HG02571 (cell line): Measurements from ENCODE around the gene GALNT15.
A peak's percentile ranks its signal among the peaks of the same experiment; 100 is the strongest.

Experiments used
- ATAC-seq: cut with Tn5 transposase; IDR thresholded peaks from one replicate; pipeline ENCODE4 v1.9.1; 2021; ENCODE audit warnings: mild to moderate bottlenecking, moderate library complexity; ENCODE audit not compliant: unreplicated experiment

The GALNT15 gene, protein sequence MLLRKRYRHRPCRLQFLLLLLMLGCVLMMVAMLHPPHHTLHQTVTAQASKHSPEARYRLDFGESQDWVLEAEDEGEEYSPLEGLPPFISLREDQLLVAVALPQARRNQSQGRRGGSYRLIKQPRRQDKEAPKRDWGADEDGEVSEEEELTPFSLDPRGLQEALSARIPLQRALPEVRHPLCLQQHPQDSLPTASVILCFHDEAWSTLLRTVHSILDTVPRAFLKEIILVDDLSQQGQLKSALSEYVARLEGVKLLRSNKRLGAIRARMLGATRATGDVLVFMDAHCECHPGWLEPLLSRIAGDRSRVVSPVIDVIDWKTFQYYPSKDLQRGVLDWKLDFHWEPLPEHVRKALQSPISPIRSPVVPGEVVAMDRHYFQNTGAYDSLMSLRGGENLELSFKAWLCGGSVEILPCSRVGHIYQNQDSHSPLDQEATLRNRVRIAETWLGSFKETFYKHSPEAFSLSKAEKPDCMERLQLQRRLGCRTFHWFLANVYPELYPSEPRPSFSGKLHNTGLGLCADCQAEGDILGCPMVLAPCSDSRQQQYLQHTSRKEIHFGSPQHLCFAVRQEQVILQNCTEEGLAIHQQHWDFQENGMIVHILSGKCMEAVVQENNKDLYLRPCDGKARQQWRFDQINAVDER

DNA sequence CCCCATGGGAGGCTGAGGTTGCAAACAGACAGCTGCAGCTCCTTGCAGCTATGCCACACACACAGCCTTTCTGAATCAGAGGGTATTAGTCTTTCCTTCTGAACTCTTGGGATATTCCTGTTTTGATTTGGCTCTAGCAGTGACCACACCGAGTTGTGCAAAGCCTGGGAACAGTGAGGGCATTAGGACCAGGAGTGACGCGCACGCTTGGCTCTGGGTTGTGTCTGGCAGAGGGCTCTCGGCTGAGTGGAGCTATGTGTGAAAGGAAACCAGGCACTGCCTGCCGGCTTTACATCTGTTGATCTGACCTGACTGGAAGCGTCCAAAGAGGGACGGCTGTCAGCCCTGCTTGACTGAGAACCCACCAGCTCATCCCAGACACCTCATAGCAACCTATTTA, at the start of gene GALNT15:
TSS of gene GALNT15 (plus strand) at position 292 of the 400 bp plus-strand sequence. CDS start 472 bp downstream, outside the sequence.
- ATAC-seq = no peak

DNA sequence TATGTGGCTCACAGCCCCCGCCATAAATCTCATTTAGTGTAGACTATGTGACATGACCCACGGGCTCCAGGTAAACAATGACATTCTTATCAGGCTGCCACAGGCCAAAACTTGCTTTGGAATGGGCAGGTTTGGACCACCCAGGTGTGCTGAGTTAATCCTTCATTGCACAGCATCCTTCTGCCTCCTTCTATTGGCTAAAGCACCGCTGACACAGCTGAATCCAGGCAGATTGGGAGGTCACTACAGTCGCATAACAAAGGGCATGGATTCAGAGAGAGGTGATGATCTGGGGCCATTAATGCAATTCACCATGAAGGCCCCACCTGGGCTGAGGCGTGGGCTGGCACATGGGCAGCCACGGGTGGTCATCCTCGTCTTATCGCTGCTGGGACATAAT, 47.8 kb upstream of the GALNT15 start:
- ATAC-seq = no peak

DNA sequence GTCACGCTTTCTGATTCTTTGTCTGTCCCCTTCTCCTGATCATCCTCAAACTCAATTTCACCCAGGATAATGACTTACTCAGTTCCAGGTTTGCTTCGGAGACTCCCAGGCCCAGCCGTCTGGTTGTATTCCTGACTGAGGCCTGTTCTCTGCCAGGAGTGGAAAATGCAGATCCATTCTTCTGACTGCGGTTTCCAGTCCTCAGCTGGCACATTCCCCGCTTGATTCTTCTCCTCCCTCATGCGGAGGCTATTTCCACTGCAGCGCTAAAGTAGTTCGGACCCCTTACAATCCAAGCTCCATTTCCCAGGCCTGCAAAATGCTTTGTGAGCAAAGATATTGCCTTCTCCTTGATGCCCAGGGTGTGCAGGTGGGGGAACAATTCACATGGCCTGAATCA, 47.2 kb upstream of the GALNT15 start:
- ATAC-seq = no peak

DNA sequence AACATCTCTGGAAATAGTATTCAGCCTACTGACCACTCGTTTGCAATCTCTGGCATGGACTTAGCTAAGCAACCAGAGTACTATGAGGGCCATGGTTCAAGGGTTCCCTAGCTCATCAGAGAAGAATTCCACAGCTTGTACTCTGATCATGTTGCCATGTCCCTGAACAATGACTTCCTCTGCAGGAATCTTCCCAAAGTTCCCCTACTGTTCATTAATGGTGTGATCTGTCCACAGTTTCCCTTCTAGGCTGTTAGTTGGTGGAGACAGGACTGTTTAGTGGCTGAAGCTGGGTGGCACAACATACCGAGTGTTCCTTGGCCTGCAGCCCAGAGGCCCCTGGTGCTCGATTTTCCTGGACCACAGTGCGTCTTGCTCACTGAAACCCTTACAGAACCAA, 44.4 kb upstream of the GALNT15 start:
- ATAC-seq = no peak

DNA sequence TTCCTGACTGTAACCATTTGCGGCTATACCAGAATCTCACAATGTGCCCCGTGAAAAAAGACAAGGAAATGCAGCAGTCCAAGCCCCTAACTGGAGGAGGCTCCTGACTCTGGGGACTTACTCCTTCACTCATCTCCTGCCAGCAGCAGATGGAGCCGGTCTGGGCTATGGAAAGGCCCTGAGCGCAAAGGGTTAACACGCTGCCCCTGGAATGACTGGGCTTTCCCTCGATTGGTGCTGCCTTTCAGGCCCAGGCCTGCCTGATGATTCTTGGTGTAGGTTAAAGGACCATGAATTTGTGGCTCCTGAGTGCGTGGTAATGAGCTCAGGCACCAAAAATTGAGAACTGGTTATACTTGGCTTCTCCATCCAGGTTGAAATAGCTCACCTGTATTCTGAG, 42.3 kb upstream of the GALNT15 start:
- no peak for ATAC-seq

DNA sequence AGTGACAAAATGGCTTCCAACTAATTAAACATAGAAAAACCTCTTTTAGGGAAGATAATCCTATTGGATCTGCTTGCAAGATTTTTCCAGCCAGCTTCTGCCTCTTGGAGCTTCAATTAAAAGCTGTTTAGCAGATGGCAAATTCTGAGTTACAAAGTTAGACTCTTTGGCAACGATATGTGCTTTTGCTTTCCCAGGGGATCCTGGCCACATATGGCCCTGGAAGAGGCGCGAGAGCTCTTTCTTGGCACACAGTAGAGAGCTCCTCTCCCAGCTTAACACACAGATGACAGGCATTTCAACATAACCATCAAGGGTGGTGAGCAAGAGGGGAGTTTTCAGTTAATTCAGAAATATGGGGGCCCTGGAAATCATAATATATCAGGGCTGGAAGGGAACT, 41.6 kb upstream of the GALNT15 start:
- no peak for ATAC-seq

DNA sequence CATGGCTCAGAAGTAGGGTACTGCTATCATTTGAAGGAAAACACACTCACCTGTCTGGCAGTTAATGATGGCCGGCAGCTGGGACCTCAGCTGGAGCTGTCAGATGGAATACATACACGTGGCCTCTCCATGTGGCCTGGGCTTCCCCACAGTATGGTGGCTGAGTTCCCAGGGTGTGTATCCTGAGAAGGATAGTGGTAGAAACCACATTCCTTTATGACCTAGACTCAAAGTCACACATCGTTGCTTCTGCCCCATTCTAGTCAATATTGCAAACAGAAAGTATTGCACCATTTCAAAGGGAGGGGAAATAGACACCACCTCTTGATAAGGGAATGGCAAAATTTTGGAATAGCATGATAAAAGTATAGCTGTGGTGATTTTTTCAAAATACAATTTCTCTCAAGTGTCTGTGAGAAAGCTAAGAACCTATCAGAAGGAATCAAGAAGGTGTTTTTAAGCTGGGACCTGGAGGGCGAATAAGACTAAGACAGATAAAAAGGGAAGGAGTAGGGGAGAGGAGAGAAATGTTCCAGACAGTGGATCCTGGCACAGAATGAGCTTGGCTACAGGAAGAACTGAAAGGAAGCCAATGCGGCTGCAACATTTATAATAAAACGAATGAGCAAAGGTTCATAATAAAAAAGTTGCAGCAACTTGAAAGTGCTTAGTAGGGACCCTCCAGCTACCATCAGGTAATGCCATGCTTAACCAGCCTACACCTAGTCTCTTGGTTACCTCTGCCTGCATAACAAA, 40.1 kb upstream of the GALNT15 start:
- no peak for ATAC-seq

DNA sequence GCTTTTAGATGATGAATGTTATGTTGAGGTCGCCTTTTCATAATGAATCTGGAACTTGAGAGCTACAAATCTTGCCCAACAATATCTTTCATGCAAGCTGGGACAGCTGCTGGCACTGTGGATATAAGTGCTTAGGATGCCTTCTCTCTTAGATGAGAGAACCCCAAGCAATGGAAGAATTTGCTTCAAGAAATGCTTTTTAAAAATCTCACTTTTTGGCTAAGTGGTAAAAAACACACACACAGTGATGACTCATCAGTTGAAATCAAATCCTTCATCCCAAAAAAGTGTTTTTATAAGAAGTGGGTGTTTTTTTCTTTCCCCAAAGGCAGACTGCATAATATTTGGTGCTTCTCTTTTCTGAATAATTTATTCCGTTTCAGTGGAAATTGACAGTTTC, 38.4 kb upstream of the GALNT15 start:
- ATAC-seq = no peak

DNA sequence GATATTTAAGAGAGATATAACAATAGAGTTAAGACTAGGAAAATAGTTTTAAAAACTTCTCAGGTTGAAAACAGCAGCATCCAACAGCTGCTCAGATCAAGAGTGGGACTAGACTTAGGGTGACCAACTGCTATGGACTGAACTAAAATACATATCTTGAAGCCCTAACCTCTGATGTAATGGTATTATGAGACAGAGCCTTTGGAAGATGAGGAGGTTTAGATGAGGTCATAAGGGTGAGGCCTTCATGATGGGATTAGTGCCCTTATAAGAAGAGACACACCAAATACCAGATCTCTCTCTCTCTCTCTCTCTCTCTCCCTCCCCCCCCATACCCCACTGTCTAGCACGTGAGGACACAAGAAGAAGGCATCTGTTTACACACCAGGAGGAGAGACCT, 37.4 kb upstream of the GALNT15 start:
- no peak for ATAC-seq

DNA sequence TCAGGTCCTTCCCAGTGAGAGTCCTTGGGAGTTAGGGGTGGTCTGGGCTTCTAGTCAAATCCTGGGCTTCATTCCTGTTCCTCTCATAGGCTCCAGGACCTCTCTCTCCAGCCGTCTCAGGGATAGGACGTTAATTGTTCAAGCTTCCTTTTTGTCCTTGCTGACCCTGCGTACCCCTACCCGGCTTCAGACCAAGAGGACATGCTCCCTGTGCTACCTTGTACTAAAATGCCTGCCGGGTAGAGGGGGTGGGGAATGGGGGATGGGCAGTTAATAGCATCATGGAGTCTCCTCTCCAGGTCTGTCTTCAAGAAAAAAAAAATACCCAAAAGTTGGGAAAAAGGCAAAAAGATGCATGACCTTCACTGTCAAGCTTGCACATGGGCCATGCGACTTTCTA, 36.5 kb upstream of the GALNT15 start:
- ATAC-seq = no peak

DNA sequence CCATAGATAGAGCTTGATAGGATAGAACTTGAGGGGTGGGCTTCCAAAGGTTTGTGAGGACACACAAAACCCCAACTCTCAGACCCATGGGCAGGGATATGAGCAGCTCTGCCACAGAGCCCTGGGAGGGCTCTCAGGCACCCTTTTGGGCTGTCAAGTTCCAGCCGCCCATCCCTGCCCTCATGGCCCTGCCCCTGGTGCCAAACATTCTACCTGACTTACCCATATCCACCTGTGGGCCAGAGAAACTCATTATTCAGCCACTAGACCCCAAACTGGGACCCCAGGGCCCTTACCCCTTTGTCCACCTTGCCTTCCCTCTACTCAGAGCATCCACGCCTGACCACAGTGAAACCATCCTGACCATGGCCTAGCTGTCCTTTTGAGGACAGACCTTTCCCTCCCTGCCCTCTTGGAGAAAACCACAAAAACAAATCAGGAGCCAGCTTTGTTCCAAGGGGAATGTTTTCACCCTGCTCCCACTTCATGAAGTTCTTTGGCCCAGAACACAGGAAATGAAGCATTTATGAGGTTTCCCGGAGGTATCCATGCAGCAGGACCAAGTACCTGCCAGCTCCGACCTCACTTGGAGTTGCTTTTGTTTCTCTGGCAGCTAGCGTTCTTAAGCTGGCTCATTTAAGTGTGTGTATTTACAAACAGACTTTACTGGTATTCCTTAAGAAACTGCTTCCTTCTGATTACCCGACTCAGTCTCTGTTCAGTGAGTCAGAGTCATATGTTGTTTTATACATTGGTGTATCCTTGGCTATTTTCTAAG, 34.2 kb upstream of the GALNT15 start:
- no peak for ATAC-seq

DNA sequence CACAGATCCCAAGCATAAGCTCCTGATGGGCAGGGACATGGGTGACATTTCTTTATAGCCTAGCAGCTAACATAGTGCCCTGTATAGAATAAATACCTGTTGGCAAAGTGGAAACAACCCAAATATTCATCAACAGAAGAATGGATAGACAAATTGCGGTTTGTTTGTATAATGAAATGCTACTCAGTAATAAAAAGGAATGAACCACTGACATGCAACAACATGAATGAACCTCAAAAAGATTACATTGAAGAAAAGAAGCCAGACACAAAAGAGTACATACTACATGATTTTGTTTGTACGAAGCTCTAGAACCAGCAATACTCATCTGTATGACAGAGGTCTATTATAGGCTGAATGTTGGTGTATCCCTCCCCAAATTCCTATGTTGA, 33.6 kb upstream of the GALNT15 start:
- ATAC-seq = no peak

DNA sequence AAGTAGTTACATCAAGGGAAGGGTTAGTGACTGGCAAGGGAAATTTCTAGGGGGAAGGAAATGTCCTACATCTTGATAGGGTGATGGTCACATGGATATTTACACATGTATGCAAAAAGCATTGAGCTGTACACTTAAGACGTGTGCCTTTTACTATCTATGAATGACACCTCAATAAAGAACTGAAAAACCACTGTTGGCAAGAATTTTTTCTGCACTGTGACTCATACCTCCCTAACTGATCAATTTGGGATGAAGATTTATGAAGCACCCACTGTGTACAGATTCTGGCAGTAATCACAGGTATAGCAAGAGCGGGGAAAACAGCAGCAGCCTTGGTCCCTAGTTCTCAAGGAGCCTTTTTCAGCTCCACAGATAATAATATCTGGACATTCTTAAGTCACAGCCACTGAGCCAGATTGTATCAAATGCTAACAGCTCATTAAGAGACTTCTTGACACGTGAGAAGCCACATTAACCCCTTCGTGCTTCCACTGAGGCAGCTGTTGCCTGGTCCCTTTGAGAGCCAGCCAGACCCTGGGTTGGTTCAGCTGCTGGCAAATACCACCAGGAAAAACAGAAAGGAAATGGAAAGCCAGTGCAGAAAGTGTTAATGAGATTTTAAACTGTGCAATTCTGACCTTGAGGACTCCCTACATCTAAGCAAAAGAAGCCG, 32.0 kb upstream of the GALNT15 start:
- no peak for ATAC-seq

DNA sequence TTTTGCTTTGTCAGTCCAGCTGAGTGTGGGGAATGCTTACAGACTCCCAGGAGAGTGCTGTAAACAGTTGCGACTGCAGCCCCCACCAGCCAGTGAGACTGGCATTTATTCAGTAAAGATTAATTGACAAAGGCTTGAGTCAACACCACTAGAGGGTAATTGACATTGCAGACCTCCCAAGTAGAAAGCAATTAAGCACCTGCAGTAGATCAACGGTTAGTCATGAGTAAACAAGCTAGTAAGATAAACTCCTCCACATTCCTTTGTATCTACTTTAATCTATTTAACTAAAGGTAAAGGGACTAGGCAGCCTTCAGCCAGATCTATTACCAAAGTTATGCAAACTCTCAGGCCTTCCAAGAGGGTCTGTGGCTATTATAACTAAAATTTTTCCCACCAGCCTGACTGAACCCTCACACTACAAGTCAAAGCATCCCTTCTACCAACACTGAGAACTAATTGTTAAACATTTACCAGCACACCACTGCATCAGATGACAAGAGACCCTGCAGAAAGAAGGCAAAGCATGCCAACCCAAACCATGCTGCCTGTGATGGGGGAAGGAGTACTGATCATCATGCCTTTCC, 30.5 kb upstream of the GALNT15 start:
- ATAC-seq = no peak

DNA sequence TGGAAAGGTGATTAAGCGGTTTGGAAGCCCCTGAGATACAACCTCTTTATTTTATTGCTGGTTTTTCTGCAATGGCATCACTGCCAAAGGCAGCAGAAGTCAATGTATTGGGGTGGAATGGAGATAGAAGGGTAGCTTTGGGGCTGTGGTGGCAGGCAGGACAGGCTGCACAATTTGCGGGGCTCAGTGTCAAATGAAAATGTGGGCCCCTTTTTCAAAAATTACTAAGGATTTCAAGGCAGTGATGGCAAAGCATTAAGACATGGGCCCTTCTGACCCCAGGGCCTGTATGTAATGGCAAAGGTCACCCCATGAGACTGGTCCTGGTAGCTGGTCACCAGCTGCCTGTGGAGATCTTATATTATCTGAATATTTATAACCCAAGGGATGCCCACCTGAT, 29.3 kb upstream of the GALNT15 start:
- no peak for ATAC-seq

DNA sequence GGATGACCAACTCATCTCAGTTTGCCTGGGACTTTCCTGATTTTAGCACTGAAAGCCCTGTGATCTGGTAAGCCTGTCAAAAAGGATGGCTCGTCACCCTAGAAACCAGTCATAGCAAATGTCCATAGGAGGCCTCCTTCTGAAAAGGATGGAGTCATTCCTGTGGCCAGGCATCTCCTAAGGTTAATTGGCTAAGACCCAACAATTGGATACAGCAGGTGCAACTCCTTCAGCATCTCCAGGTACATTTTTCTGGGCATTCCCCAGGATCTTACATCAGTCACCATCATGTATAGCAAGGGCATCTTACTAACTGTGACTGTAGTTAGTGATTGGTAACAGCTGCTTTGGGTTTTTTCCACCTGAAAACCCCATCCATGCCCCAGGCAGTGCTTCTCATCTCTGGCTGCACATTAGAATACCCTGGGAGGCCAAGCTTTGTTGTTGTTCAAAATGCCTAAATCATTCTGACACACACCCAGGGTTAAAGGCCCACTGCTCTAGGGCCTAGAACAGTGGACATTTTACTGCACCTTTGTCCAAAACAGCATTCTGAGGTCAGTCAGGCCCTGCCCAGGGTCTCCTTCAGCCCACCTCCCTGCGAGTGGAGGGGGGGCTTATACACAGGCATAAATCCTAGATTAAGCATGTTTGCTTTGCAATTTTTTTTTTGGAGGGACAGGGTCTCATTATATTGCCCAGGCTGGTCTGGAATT, 28.3 kb upstream of the GALNT15 start:
- peak; percentile 73 for ATAC-seq

DNA sequence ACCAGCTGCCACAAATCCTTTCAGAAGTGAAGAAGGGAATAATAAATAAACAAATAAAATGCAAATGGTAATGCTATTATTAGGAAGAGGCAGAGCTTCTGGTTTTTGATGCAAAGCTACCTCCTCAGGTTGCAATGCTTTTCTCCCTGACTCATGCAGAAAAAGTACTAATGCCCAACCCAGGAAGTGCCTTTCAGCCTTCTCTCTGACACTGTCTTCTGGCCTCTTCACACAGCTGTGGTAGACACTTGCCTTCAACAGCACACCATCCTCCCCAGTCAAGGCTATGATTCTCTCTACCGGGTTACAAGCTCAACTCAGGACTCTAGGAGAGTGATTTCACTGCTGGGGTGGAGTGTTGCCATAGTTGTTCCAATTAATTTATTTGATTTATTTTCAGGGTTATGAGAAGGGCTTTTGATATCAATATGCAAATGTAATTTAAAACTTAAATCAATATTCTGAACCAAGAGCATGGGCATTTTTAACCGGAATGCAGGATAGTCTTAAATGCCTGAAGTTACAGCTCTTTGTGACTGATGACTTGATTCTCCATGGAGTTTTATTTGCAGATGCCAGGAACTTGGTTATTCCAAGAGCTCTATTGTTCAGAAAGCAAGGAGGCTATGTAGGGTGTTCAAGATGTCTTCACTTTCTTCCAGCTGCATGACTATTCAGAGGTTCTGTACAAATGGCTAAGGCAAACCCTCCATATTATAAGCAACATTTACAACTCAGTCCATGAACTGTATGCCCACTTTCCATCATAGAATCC, 27.1 kb upstream of the GALNT15 start:
- ATAC-seq = no peak

DNA sequence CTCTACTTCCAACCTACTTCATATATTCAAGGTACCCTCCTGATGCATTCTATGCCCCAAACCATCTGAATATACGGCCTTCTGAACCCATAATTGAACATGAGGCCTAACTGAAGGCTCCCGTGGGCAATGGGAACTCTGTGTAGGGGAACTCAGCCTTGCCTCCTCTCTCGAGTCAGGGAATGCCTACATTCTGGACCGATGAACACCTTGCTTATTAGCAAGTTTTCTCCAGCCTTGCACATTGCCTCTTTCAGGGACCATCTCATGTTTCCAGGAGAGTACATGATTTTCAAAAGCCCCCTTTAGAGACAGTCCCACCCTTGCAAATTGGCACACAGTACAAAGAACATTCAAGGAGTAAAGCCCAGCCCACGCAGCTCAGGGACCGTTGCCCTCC, 26.3 kb upstream of the GALNT15 start:
- no peak for ATAC-seq

DNA sequence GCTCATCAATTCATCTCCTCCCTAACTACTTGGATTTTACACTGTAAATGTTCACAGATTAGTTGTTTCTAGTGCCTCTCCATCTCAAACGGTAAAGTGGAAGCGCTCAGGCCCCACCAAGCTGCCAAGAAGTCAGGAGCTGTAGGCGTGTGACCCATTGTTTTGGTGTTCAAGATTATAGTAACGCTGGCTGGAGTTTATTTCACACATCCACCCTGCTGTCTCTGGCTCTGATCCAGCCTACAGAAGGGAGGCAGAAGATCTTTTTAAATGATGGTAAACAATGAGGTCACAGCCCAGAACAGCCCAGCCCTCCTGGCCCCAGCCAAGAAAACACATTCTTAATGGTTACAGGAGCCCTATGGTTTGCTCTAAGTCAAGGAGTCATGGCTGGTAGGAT, 25.7 kb upstream of the GALNT15 start:
- no peak for ATAC-seq
